Vagina (tissue), 2 donors: ENCODE data around the gene FAM3A.

Source experiments
- CTCF ChIP-seq, 3 experiments: fragments of 450-650 bp in 2 of 3; fragments of 200-600 bp in 1 of 3; sonication (generic) in 1 of 3; IDR thresholded peaks; one replicate each; pipeline ENCODE4 v1.5.1; 2017 to 2019; ENCODE audit warnings: antibody characterized with exemption in 3 of 3, mild to moderate bottlenecking in 2 of 3, moderate library complexity in 2 of 3
- POLR2A ChIP-seq, 2 donors: fragments of 450-650 bp; IDR thresholded peaks; one replicate each; pipeline ENCODE4 v1.6.1; 2017; ENCODE audit warnings: antibody characterized with exemption in 2 of 2, mild to moderate bottlenecking in 2 of 2, moderate library complexity in 2 of 2

DNA sequence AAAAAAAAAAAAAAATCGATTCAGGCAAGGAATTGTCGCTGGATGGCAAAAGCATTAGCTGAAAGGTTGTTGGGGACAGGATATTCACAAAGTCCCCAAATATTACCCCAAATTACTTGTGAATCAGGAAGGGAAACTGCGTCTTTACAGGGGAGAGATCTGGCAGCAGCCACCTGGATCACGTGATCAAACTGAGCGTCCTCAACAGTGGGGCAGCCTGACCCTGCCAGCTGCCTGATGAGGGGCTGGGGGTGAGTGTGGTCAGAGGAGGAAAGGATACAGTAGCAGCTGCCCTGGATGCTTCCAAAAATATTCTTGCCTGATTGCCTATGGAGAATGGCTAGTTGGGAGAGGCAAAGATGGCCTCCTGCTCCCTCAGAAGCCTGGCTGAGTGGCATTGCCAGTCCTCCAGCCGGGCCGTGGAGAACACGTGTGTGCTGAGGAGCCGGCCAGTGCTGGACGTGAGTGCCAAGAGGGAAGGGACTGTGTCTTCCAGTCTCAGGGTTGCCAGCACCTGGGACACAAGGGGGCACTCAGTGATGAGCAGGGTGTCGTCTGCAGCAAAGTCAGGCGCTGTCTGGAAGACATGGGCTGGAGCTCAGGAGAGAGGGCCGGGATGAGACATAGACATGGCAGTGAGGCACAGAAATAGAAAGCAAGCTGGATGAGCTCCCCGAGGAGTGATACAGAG, 34.0 kb downstream of the FAM3A start:
- no peak for TF ChIP-seq POLR2A (IDR thresholded peaks at IDR 0.05)
- TF ChIP-seq CTCF (IDR thresholded peaks at IDR 0.05): no peak
